HepG2 (cell line): Measurements from ENCODE around the gene SOBP. TPM values are rescaled to one million over a fixed set of nuclear protein-coding genes. Genes with fewer than 3 reads are reported as not detected.

Experiments used
- EEA1 ChIP-seq: sonication (generic); formaldehyde crosslinking; IDR thresholded peaks from 2 replicates; pipeline ENCODE4 v1.5.1; 2020; ENCODE audit warnings: mild to moderate bottlenecking, missing genetic modification reagents, borderline replicate concordance
- GPBP1L1 ChIP-seq: sonication (generic); formaldehyde crosslinking; IDR thresholded peaks from 2 replicates; pipeline ENCODE4 v1.5.0; 2020; ENCODE audit warnings: mild to moderate bottlenecking, missing genetic modification reagents
- KAT7 ChIP-seq: IDR thresholded peaks from 2 replicates; pipeline ENCODE4 v1.6.1; 2018; ENCODE audit warnings: borderline replicate concordance, missing compliant biosample characterization
- KLF13 ChIP-seq: sonication (generic); formaldehyde crosslinking; IDR thresholded peaks from 2 replicates; pipeline ENCODE4 v1.4.0; 2020; ENCODE audit warnings: mild to moderate bottlenecking, missing genetic modification reagents
- MEIS2 ChIP-seq: sonication (generic); formaldehyde crosslinking; IDR thresholded peaks from 2 replicates; pipeline ENCODE4 v1.9.0; 2021; ENCODE audit warnings: mild to moderate bottlenecking, missing genetic modification reagents
- PCBP1 ChIP-seq: fragments of 200-400 bp; formaldehyde crosslinking; IDR thresholded peaks from 2 replicates; pipeline ENCODE4 v1.6.1; 2017; ENCODE audit warnings: mild to moderate bottlenecking, low read depth, low read length, borderline replicate concordance
- PCBP2 ChIP-seq: fragments of 200-400 bp; formaldehyde crosslinking; optimal IDR thresholded peaks from 2 replicates; pipeline ENCODE3; 2018; ENCODE audit warnings: low read length, low read depth; ENCODE audit not compliant: poor library complexity, severe bottlenecking
- SAFB2 ChIP-seq: sonication (generic); formaldehyde crosslinking; IDR thresholded peaks from 2 replicates; pipeline ENCODE4 v1.5.1; 2020; ENCODE audit warnings: missing genetic modification reagents, low read depth, mild to moderate bottlenecking, borderline replicate concordance
- ZBTB25 ChIP-seq: IDR thresholded peaks from 2 replicates; pipeline ENCODE4 v1.6.1; 2018; ENCODE audit warnings: missing genetic modification reagents
- ZBTB8A ChIP-seq: sonication (generic); formaldehyde crosslinking; IDR thresholded peaks from 2 replicates; pipeline ENCODE4 v1.4.0; 2020; ENCODE audit warnings: mild to moderate bottlenecking, low read depth, missing genetic modification reagents, borderline replicate concordance
- ZNF234 ChIP-seq: sonication (generic); formaldehyde crosslinking; conservative IDR thresholded peaks from 2 replicates; pipeline ENCODE4 v1.5.1; 2020; ENCODE audit warnings: mild to moderate bottlenecking, missing genetic modification reagents
- ZNF33A ChIP-seq: sonication (generic); formaldehyde crosslinking; IDR thresholded peaks from 2 replicates; pipeline ENCODE4 v1.5.1; 2020; ENCODE audit warnings: missing genetic modification reagents, mild to moderate bottlenecking, moderate library complexity, borderline replicate concordance
- ZNF496 ChIP-seq: sonication (generic); formaldehyde crosslinking; IDR thresholded peaks from 2 replicates; pipeline ENCODE4 v1.8.1; 2023; ENCODE audit warnings: mild to moderate bottlenecking, moderate library complexity, missing genetic modification reagents; ENCODE audit not compliant: insufficient replicate concordance
- ZNF607 ChIP-seq: sonication (generic); formaldehyde crosslinking; IDR thresholded peaks from 2 replicates; pipeline ENCODE4 v1.5.1; 2020; ENCODE audit warnings: missing genetic modification reagents, mild to moderate bottlenecking, borderline replicate concordance
- ZNF768 ChIP-seq: sonication (generic); formaldehyde crosslinking; IDR thresholded peaks from 2 replicates; pipeline ENCODE4 v1.4.0; 2020; ENCODE audit warnings: missing genetic modification reagents
- ZNF770 ChIP-seq: sonication (generic); formaldehyde crosslinking; IDR thresholded peaks from 2 replicates; pipeline ENCODE4 v1.5.0; 2020; ENCODE audit warnings: mild to moderate bottlenecking, missing genetic modification reagents
- ZNF800 ChIP-seq: sonication (generic); formaldehyde crosslinking; IDR thresholded peaks from 2 replicates; pipeline ENCODE4 v1.4.0; 2020; ENCODE audit warnings: missing genetic modification reagents
- ZNF878 ChIP-seq: sonication (generic); formaldehyde crosslinking; IDR thresholded peaks from 2 replicates; pipeline ENCODE4 v1.8.1; 2023; ENCODE audit warnings: mild to moderate bottlenecking, missing genetic modification reagents, moderate library complexity
- ZSCAN12 ChIP-seq: sonication (generic); formaldehyde crosslinking; IDR thresholded peaks from 2 replicates; pipeline ENCODE4 v1.9.0; 2021; ENCODE audit warnings: mild to moderate bottlenecking, missing genetic modification reagents
- ZSCAN29 ChIP-seq: sonication (generic); formaldehyde crosslinking; conservative IDR thresholded peaks from 2 replicates; pipeline ENCODE4 v1.4.0; 2020; ENCODE audit warnings: mild to moderate bottlenecking, missing genetic modification reagents
- ZSCAN9 ChIP-seq: IDR thresholded peaks from 2 replicates; pipeline ENCODE4 v1.6.1; 2016; ENCODE audit warnings: borderline replicate concordance
- polyA plus RNA-seq, 8 experiments: library from polyadenylated mRNA; depleted of rRNA in 3 of 8; stranded (reverse) in 7 of 8; unstranded in 1 of 8; fragments of >200 nt; fragmentation: Illumina TruSeq in 4 of 8; extraction: Trizol in 4 of 8; gene quantifications; 2 replicates each; pipeline versions ENCODE4 v1.2.1 to v1.2.3, GENCODE V29; 2011 to 2016; ENCODE audit warnings: low read depth in 4 of 8, missing spikeins in 1 of 8, mixed read lengths in 1 of 8; ENCODE audit not compliant: insufficient read depth in 1 of 8
- total RNA-seq, 5 experiments: library from RNA; depleted of rRNA; stranded (reverse); fragments of >200 nt; fragmentation: Illumina TruSeq; extraction: Trizol; gene quantifications; 2 replicates each; pipeline ENCODE4 v1.2.3, GENCODE V29; 2016; ENCODE audit warnings: low read depth in 1 of 5
- TF ChIP-seq, protein P1 (sequence below): sonication (generic); formaldehyde crosslinking; conservative IDR thresholded peaks from 2 replicates; pipeline ENCODE4 v1.8.1; 2023; ENCODE audit warnings: missing genetic modification reagents

SOBP gene
- total and polyA plus RNA-seq, 2 of the 13 experiments (the other 11 are each of a cell fraction or from before 2014, with no cell fraction given) = 1.5 to 6.9 TPM

DNA sequence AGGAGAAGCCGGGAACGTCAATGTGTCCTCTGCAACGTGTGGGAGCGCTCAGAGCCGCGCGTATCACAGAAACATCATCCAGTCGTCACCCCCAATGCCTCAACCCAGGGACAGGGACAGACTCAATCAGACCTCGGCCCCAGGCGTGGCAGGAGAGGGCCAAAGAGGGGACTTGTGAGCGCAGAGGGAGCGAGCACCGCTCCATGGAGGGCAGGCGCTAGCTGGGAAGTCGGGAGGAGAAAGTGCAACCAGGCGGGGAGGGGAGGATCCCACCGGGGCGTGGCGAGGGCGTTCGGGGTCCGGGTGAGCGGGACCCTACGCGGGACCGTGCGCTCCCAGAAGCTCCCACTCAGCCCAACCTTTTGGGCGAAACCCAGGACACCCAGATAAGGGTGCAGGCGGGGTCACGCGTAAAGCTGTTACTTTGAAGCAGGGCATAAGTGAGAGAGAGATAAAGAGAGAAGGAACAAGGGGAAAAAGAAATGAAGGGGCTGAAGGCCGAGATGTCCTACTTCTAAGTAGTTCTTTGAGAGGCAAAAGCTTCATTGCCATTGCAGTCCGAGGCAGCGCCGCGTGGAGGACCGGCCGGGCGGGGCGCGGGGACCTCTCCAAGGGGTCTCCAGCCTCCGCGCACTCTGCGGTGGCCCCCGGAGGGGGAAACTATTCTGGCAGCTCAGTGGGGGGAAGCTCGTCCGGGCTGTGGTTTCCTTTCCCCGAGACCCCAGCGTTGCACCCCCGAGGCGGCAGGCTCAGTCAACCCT lies 862 bp upstream of the SOBP start (continued):
- TF ChIP-seq ZNF770 (CRISPR knock-in tag) (no peak), ZBTB25 (0 out of 2 replicates have a peak, but pooled peaks have one; percentile 8), KAT7 (CRISPR knock-in tag) (0 out of 2 replicates have a peak, but pooled peaks have one; percentile 30), KLF13 (CRISPR knock-in tag) (no peak), ZNF496 (CRISPR knock-in tag) (no peak), ZNF800 (CRISPR knock-in tag) (peak; percentile 89), PCBP1 (no peak), ZBTB8A (CRISPR knock-in tag) (no peak), EEA1 (CRISPR knock-in tag) (no peak), ZNF607 (CRISPR knock-in tag) (no peak), SAFB2 (CRISPR knock-in tag) (no peak), ZNF33A (no peak), ZNF768 (no peak), ZNF234 (CRISPR knock-in tag) (no peak), ZNF878 (CRISPR knock-in tag) (no peak), GPBP1L1 (no peak), ZSCAN29 (CRISPR knock-in tag) (no peak), ZSCAN9 (CRISPR knock-in tag) (no peak), ZSCAN12 (CRISPR knock-in tag) (no peak), PCBP2 (no peak), MEIS2 (no peak)
- TF ChIP-seq, protein P1, sequence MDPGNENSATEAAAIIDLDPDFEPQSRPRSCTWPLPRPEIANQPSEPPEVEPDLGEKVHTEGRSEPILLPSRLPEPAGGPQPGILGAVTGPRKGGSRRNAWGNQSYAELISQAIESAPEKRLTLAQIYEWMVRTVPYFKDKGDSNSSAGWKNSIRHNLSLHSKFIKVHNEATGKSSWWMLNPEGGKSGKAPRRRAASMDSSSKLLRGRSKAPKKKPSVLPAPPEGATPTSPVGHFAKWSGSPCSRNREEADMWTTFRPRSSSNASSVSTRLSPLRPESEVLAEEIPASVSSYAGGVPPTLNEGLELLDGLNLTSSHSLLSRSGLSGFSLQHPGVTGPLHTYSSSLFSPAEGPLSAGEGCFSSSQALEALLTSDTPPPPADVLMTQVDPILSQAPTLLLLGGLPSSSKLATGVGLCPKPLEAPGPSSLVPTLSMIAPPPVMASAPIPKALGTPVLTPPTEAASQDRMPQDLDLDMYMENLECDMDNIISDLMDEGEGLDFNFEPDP = no peak
